GM12878 (cell line): ENCODE results near the gene BECN2. TPM values are rescaled to one million over a fixed set of nuclear protein-coding genes. Genes with fewer than 3 reads are reported as not detected.

Source experiments
- ATAC-seq: fragments of 200-7000 bp; cut with Tn5 transposase; 3 replicates; pipeline ENCODE4 v1.9.1; 2020; ENCODE audit warnings: mild to moderate bottlenecking, moderate library complexity
- BruUV-seq: library from RNA; stranded (reverse); fragments of 400-500 nt; replicated peaks from 2 replicates; lab custom pipeline; 2021; lab: Mats Ljungman, UMichigan
- CTCF ChIA-PET: fragments of 300-600 bp; sonication (Branson Sonifier 250); formaldehyde crosslinking; extraction: SDS; loops from one replicate; lab custom pipeline; 2021; ENCODE audit warnings: inconsistent platforms; lab: Yijun Ruan, JAX
- POLR2A ChIA-PET: fragments of 350-600 bp; formaldehyde crosslinking; extraction: SDS; loops from one replicate; lab custom pipeline; 2021; ENCODE audit warnings: inconsistent platforms; lab: Charles Lee
- RAD21 ChIA-PET: fragments of 300-600 bp; sonication (Branson Sonifier 250); formaldehyde crosslinking; loops from one replicate; lab custom pipeline; 2023; ENCODE audit warnings: antibody characterized with exemption; ENCODE audit not compliant: unreplicated experiment; lab: Charles Lee
- SMC1A ChIA-PET: fragments of 300-600 bp; sonication (Branson Sonifier 250); formaldehyde crosslinking; loops from one replicate; lab custom pipeline; 2023; ENCODE audit not compliant: unreplicated experiment, uncharacterized antibody; lab: Charles Lee
- DNase-seq: peaks from one replicate; pipeline ENCODE4 v3.0.0-alpha.2; 2011; ENCODE audit warnings: low read depth, low spot score
- FAIRE-seq: peaks from 3 replicates; lab custom pipeline; 2011; peaks lifted over from hg19 to GRCh38; lab: Jason Lieb, UNC
- H2AFZ ChIP-seq: 2 replicates; pipeline ENCODE4 v1.6.0; 2011; ENCODE audit warnings: low read depth, low read length, control low read depth; ENCODE audit not compliant: control insufficient read depth
- H3K27ac ChIP-seq: 2 replicates; pipeline ENCODE4 v1.5.1; 2011; ENCODE audit warnings: control low read depth; ENCODE audit not compliant: control insufficient read depth, insufficient read depth
- H3K27me3 ChIP-seq, 2 experiments: replicated peaks in 1 of 2; 2 replicates each; pipeline versions ENCODE4 v1.6.0 to v1.6.1; 2011; ENCODE audit warnings: low read length in 1 of 2; ENCODE audit not compliant: control insufficient read depth in 2 of 2, insufficient read depth in 2 of 2
- H3K36me3 ChIP-seq, 2 experiments: 2 replicates each; pipeline ENCODE4 v1.5.1; 2011; ENCODE audit warnings: low read length in 1 of 2; ENCODE audit not compliant: control insufficient read depth in 2 of 2, insufficient read depth in 2 of 2
- H3K4me1 ChIP-seq: 2 replicates; pipeline ENCODE4 v1.6.1; 2011; ENCODE audit warnings: mild to moderate bottlenecking, low read length, moderate library complexity, mixed read lengths; ENCODE audit not compliant: control insufficient read depth, insufficient read depth
- H3K4me2 ChIP-seq: 2 replicates; pipeline ENCODE4 v1.6.0; 2011; ENCODE audit warnings: control low read depth; ENCODE audit not compliant: control insufficient read depth, insufficient read depth
- H3K4me3 ChIP-seq: fragments of 200-600 bp; sonication (generic); 2 replicates; pipeline ENCODE4 v1.5.1; 2016
- H3K79me2 ChIP-seq: 2 replicates; pipeline ENCODE4 v1.6.0; 2011; ENCODE audit warnings: low read length; ENCODE audit not compliant: control insufficient read depth, insufficient read depth
- H3K9ac ChIP-seq: 2 replicates; pipeline ENCODE4 v1.8.0; 2011; ENCODE audit warnings: low read length, control low read depth, mixed read lengths; ENCODE audit not compliant: control insufficient read depth, insufficient read depth
- H3K9me3 ChIP-seq: replicated peaks from 3 replicates; pipeline ENCODE4 v1.5.1; 2011; ENCODE audit warnings: mild to moderate bottlenecking, low read length; ENCODE audit not compliant: control insufficient read depth, insufficient read depth
- H4K20me1 ChIP-seq: 2 replicates; pipeline ENCODE4 v1.6.0; 2011; ENCODE audit not compliant: control insufficient read depth, insufficient read depth
- CEBPB ChIP-seq, 2 experiments: fragments of 150-350 bp in 1 of 2; IDR thresholded peaks; 2 replicates each; pipeline ENCODE4 v1.6.1; 2012 to 2014; ENCODE audit warnings: low read depth in 2 of 2, low read length in 2 of 2, borderline replicate concordance in 1 of 2, inconsistent platforms in 1 of 2
- MYB ChIP-seq: fragments of 150-350 bp; IDR thresholded peaks from 2 replicates; pipeline ENCODE4 v1.6.1; 2014; ENCODE audit warnings: mild to moderate bottlenecking, low read depth, low read length, borderline replicate concordance
- NBN ChIP-seq: fragments of 450-650 bp; IDR thresholded peaks from 2 replicates; pipeline ENCODE4 v1.6.1; 2016
- NFIC ChIP-seq: IDR thresholded peaks from 2 replicates; pipeline ENCODE4 v1.6.1; 2012; ENCODE audit warnings: low read depth, mild to moderate bottlenecking, inconsistent platforms, low read length, moderate library complexity
- PAX5 ChIP-seq: IDR thresholded peaks from 2 replicates; pipeline ENCODE4 v1.6.1; 2011; ENCODE audit warnings: low read depth, low read length, borderline replicate concordance
- SMARCA5 ChIP-seq: fragments of 450-650 bp; IDR thresholded peaks from 2 replicates; pipeline ENCODE4 v1.6.1; 2017; ENCODE audit warnings: mild to moderate bottlenecking
- SPI1 ChIP-seq: IDR thresholded peaks from 2 replicates; pipeline ENCODE4 v1.6.1; 2011; ENCODE audit warnings: low read depth, mild to moderate bottlenecking, low read length, moderate library complexity, borderline replicate concordance; ENCODE audit not compliant: insufficient read depth
- SREBF2 ChIP-seq: IDR thresholded peaks from 2 replicates; pipeline ENCODE4 v1.6.1; 2012; ENCODE audit warnings: mild to moderate bottlenecking, low read length
- TBL1XR1 ChIP-seq: IDR thresholded peaks from 2 replicates; pipeline ENCODE4 v1.6.1; 2012; ENCODE audit warnings: low read depth, low read length, improper control_type of control experiment
- WRNIP1 ChIP-seq: IDR thresholded peaks from 2 replicates; pipeline ENCODE4 v1.6.1; 2011; ENCODE audit warnings: low read depth, low read length, improper control_type of control experiment, borderline replicate concordance
- ZNF207 ChIP-seq: fragments of 450-650 bp; IDR thresholded peaks from 2 replicates; pipeline ENCODE4 v1.6.1; 2014; ENCODE audit warnings: antibody characterized with exemption, mild to moderate bottlenecking, borderline replicate concordance
- ZNF384 ChIP-seq: IDR thresholded peaks from 2 replicates; pipeline ENCODE4 v1.6.1; 2012; ENCODE audit warnings: low read depth, mild to moderate bottlenecking, low read length, improper control_type of control experiment, borderline replicate concordance
- WGBS: methylation state at CpG from one replicate; pipeline ENCODE4 v1.1.6; 2016; ENCODE audit warnings: low lambda C conversion rate; ENCODE audit not compliant: insufficient replicate concordance, insufficient coverage; ENCODE audit errors: missing lambda C conversion rate; 5-methylcytosine and 5-hydroxymethylcytosine counted together
- in situ Hi-C: fragments of 300-500 bp; cut with MboI; formaldehyde crosslinking; loops from 9 replicates; pipeline ENCODE4 v1.14.3; 2018; ENCODE audit warnings: mixed read lengths
- intact Hi-C: fragments of 100-400 bp; cut with micrococcal nuclease; formaldehyde crosslinking; loops from one replicate; pipeline ENCODE4 v1.14.2; 2022; ENCODE audit not compliant: unreplicated experiment
- polyA plus RNA-seq, 11 experiments: library from polyadenylated mRNA; depleted of rRNA in 4 of 11; unstranded in 6 of 11; stranded (reverse) in 5 of 11; fragments of >200 nt; fragmentation: Nextera tagmentation in 4 of 11; fragmentation: Illumina TruSeq in 1 of 11; extraction: Ambion mirVana in 4 of 11; extraction: Trizol in 1 of 11; gene quantifications; 1 replicate in 1 of 11; 2 replicates in 10 of 11; pipeline versions ENCODE4 v1.2.1 to v1.2.3, GENCODE V29; 2011 to 2016; ENCODE audit warnings: inconsistent platforms in 2 of 11, missing spikeins in 2 of 11, low read depth in 1 of 11
- total RNA-seq, 4 experiments: library from RNA; depleted of rRNA in 3 of 4; stranded (reverse); fragments of >200 nt in 3 of 4; fragmentation: Illumina TruSeq in 1 of 4; extraction: Trizol in 1 of 4; gene quantifications; 2 replicates each; pipeline versions ENCODE4 v1.2.1 to v1.2.3, GENCODE V29; 2013 to 2021
- TF ChIP-seq, protein P1 (sequence below): IDR thresholded peaks from 2 replicates; pipeline ENCODE4 v1.6.1; 2012; ENCODE audit warnings: low read length, inconsistent platforms
- TF ChIP-seq, protein P2 (sequence below): IDR thresholded peaks from 2 replicates; pipeline ENCODE4 v1.6.1; 2011; ENCODE audit warnings: borderline replicate concordance, low read depth, mild to moderate bottlenecking, moderate library complexity, low read length; ENCODE audit not compliant: insufficient read depth, poor library complexity, severe bottlenecking
- TF ChIP-seq, protein P3 (sequence below): fragments of 150-350 bp; IDR thresholded peaks from 2 replicates; pipeline ENCODE4 v1.6.1; 2014; ENCODE audit warnings: mild to moderate bottlenecking, low read depth, low read length

Gene BECN2
- total and polyA plus RNA-seq, 10 of the 15 experiments (the other 5 are each of a cell fraction or from before 2014, with no cell fraction given) = not detected

DNA sequence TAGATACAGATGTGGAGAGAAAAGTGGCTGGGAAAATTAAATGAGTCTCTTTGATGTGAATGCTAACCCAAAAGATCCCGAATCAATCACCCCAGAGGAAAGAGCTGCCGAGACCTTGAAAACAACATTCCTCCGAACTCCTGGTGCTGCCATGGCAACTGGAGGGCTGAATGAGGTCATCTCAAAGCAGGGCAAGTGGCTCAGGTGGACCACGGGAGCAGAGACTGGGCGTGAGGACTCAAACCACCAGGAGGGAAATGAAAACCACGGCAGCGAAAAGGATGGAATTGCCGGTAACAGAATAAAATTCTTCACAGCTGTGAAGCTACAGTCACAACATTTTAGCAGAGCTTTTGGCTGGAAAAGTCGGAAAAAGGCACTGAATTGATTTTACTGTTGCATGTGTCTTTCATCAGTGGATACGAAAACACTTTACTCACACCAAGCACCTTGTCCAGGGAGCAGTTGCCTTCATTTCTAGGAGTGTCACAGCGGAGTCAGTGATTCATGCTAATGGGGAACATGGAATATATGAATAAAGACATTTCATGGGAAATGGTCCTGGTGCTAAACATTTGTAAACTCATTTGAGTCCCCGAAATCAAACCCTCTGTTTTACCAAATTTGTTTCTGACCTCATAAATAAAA, 23.2 kb upstream of the BECN2 start (continued):
- no peak for TF ChIP-seq ZNF207
- TF ChIP-seq, protein P1, sequence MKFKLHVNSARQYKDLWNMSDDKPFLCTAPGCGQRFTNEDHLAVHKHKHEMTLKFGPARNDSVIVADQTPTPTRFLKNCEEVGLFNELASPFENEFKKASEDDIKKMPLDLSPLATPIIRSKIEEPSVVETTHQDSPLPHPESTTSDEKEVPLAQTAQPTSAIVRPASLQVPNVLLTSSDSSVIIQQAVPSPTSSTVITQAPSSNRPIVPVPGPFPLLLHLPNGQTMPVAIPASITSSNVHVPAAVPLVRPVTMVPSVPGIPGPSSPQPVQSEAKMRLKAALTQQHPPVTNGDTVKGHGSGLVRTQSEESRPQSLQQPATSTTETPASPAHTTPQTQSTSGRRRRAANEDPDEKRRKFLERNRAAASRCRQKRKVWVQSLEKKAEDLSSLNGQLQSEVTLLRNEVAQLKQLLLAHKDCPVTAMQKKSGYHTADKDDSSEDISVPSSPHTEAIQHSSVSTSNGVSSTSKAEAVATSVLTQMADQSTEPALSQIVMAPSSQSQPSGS = no peak
- TF ChIP-seq WRNIP1 = no peak
- TF ChIP-seq, protein P2, sequence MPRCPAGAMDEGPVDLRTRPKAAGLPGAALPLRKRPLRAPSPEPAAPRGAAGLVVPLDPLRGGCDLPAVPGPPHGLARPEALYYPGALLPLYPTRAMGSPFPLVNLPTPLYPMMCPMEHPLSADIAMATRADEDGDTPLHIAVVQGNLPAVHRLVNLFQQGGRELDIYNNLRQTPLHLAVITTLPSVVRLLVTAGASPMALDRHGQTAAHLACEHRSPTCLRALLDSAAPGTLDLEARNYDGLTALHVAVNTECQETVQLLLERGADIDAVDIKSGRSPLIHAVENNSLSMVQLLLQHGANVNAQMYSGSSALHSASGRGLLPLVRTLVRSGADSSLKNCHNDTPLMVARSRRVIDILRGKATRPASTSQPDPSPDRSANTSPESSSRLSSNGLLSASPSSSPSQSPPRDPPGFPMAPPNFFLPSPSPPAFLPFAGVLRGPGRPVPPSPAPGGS = no peak
- TF ChIP-seq ZNF384 = no peak

DNA sequence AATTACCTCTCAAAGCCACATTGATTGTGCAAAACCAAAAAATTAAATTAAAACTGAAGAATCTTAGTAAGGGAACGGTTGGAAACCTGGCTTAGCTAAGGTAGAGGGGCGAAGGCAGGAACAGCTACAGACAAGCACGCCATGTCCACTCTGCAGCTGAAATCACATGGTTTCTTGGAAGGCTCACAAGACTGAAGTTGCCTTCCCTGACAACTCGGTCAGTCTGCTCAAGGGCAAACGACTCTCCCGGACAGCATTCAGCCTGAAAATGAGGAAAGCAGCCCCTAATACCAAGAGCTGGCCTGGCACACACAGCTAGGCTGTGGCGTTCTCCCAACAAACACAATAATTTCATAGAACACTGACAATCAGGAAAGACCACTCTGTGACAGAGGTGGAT, 22.7 kb upstream of the BECN2 start:
- Histone ChIP-seq H3K79me2 (no peaks in the 10 kb centered on the region), H4K20me1 (no peaks in the 10 kb centered on the region), H3K36me3 (no peaks in the 10 kb centered on the region), H3K9ac (no peak overlapping the region), H3K27me3 (no peaks in the 10 kb centered on the region), H2AFZ (no peak overlapping the region), H3K27ac (no peak overlapping the region), H3K4me1 (no peaks in the 10 kb centered on the region), H3K4me3 (no peak overlapping the region), H3K9me3 (no peaks in the 10 kb centered on the region), H3K4me2 (no peak overlapping the region)
- ChIA-PET POLR2A (no interaction called here), SMC1A (no interaction called here), RAD21 (no interaction called here), CTCF (no interaction called here)
- TF ChIP-seq PAX5 (no peak), SMARCA5 (no peak), NBN (no peak), TBL1XR1 (no peak), SREBF2 (no peak), CEBPB (IDR thresholded peaks at IDR 0.05; ENCODE audit: borderline replicate concordance in 1 of 2, low read depth in 2 of 2, low read length in 2 of 2) (no peak), SPI1 (no peak), MYB (no peak), NFIC (no peak)
- TF ChIP-seq, protein P3, sequence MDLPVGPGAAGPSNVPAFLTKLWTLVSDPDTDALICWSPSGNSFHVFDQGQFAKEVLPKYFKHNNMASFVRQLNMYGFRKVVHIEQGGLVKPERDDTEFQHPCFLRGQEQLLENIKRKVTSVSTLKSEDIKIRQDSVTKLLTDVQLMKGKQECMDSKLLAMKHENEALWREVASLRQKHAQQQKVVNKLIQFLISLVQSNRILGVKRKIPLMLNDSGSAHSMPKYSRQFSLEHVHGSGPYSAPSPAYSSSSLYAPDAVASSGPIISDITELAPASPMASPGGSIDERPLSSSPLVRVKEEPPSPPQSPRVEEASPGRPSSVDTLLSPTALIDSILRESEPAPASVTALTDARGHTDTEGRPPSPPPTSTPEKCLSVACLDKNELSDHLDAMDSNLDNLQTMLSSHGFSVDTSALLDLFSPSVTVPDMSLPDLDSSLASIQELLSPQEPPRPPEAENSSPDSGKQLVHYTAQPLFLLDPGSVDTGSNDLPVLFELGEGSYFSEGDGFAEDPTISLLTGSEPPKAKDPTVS = no peak
- BruUV-seq = no TSS peak
- in situ Hi-C loops = no loop called here
- ATAC-seq (no peak), FAIRE-seq (no peak), DNase-seq (no peak)
- 24% methylated on average over 7 of the region's 7 CpGs for WGBS
- intact Hi-C loops = no loop called here
